ENCODE results near the gene DCBLD1. TPM values are rescaled to one million over a fixed set of nuclear protein-coding genes. Genes with fewer than 3 reads are reported as not detected.

The DCBLD1 gene
- total and polyA plus RNA-seq, 2 of the 13 experiments (the other 11 are each of a cell fraction or from before 2014, with no cell fraction given) = 23.2 to 41.5 TPM

DNA sequence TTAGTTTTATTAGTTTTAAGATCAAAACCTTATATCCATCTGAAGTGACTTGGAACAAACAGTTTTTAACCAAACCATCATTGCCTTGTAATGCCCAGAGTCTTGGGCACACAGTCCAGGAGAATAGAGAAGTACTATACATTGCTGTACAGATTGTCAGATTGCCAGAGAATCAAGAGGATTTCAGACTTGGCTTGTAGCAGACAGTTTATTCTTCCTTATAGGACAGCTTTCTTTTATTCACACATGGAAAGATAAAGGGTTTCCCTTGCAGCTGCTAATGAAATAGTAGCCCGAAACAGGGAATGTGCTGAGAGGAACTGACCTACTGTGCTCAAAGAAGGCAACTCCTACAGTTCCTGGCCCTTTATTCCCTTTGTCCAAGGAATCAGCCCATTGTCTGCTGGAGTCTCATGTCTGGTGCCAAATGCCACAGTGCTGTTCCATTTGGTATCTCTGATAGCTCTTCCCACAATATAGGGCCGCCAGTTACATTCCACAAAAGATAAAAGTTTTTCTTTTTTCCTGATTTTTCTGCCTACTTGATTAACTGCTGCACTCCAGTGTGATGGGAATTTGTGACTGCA lies 30.6 kb downstream of the DCBLD1 start:
- Histone ChIP-seq H3K4me1 (ENCODE audit: insufficient read depth, low read length) (peaks cover 74% of the 10 kb centered on the region), H3K9ac (ENCODE audit: insufficient read depth, low read depth, low read length) (no peak overlapping the region), H3K79me2 (ENCODE audit: insufficient read depth, low read length) (no peaks in the 10 kb centered on the region), H2AFZ (ENCODE audit: low read length) (no peak overlapping the region), H4K20me1 (ENCODE audit: insufficient read depth, low read length) (no peaks in the 10 kb centered on the region), H3K4me2 (ENCODE audit: low read depth, low read length) (no peak overlapping the region), H3K27me3 (ENCODE audit: control insufficient read depth in 1 of 2, insufficient read depth in 2 of 2, low read length in 2 of 2) (no peaks in the 10 kb centered on the region), H3K9me3 (ENCODE audit: low read length) (no peaks in the 10 kb centered on the region), H3K36me3 (replicated peaks in 1 of 2; ENCODE audit: control insufficient read depth in 1 of 2, insufficient read depth in 2 of 2, low read length in 2 of 2) (peaks cover 7 to 10% of the 10 kb centered on the region in 2 experiments; a peak in 4 of 5 replicates), H3K4me3 (replicated peaks in 1 of 3; ENCODE audit: insufficient read depth in 1 of 3, low read depth in 2 of 3, low read length in 3 of 3) (no peak overlapping the region), H3K27ac (ENCODE audit: extremely low read length, insufficient read depth, low read length) (no peak overlapping the region)
- ChIA-PET CTCF (ENCODE audit: low intra/inter-chr PET ratio, low total read pairs) (interaction anchor here (1.1 kb wide), 1 partner anchor 63 kb away, joined by 3 read pairs; no protein-coding TSS in a partner anchor), POLR2A (no interaction called here)
- WGBS (ENCODE audit: low lambda C conversion rate) = 64% methylated on average over 2 of the region's 2 CpGs
- no peak for DNase-seq (ENCODE audit: low spot score)
- intact Hi-C loops (cut with micrococcal nuclease; ENCODE audit: unreplicated experiment) = no loop called here
- no peak for FAIRE-seq
- no TSS peak for BruUV-seq (replicated peaks)
- TF ChIP-seq ARID2 (CRISPR knock-in tag; IDR thresholded peaks at IDR 0.05; ENCODE audit: borderline replicate concordance) (peak; percentile 56; the same call in 1 of the 2 replicates), ZNF776 (CRISPR knock-in tag; IDR thresholded peaks at IDR 0.05) (no peak)
- no peak for ATAC-seq
- in situ Hi-C loops (cut with HindIII; ENCODE audit: extremely low pct_ligation_motif_present, low pct_unique_long_range_greater_than_20kb) = no loop called here

DNA sequence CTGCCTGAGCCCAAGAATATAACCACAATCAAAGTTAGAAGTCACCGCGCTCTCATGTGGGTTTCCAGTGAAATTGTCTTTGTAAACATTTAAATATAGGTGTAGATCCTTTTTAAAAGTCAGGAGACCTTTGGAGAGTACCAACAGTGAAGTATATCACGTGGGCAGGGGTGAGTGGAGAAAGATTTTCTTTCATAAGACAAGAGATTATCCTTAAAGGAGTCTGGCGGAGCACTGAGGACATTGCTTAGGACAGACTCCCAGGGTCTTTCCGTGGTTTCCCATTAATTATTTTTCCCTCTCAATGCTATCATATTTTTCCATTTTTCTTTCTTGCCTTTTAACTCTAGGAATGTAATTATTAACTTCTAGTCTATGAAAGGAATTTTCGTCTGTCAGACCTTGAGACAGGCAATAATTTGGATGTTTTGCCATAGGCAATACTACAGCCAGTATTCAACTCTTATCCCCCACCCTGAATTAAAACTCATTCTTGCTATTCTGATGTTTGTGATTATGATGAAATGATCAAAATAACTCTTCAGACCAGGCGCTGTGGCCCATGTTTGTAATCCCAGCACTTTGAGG lies 31.4 kb downstream of the DCBLD1 start:
- TF ChIP-seq ZBTB21 (CRISPR knock-in tag; IDR thresholded peaks at IDR 0.05) (no peak), ZBTB37 (CRISPR knock-in tag; IDR thresholded peaks at IDR 0.05) (no peak), ETV6 (CRISPR knock-in tag; conservative IDR thresholded peaks at IDR 0.05) (no peak), KLF11 (CRISPR knock-in tag; IDR thresholded peaks at IDR 0.05) (no peak), ZNF569 (CRISPR knock-in tag; IDR thresholded peaks at IDR 0.05; ENCODE audit: borderline replicate concordance) (no peak)
- TF ChIP-seq, protein P1, sequence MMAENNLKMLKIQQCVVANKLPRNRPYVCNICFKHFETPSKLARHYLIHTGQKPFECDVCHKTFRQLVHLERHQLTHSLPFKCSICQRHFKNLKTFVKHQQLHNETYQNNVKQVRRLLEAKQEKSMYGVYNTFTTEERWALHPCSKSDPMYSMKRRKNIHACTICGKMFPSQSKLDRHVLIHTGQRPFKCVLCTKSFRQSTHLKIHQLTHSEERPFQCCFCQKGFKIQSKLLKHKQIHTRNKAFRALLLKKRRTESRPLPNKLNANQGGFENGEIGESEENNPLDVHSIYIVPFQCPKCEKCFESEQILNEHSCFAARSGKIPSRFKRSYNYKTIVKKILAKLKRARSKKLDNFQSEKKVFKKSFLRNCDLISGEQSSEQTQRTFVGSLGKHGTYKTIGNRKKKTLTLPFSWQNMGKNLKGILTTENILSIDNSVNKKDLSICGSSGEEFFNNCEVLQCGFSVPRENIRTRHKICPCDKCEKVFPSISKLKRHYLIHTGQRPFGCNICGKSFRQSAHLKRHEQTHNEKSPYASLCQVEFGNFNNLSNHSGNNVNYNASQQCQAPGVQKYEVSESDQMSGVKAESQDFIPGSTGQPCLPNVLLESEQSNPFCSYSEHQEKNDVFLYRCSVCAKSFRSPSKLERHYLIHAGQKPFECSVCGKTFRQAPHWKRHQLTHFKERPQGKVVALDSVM (CRISPR knock-in tag; IDR thresholded peaks at IDR 0.05) = peak; percentile 52; the same call in 1 of the 2 replicates
- H3K27ac ChIP-seq (ENCODE audit: extremely low read length, insufficient read depth, low read length) = no peak overlapping the region
- H3K36me3 ChIP-seq (replicated peaks in 1 of 2; ENCODE audit: control insufficient read depth in 1 of 2, insufficient read depth in 2 of 2, low read length in 2 of 2) = peaks cover 6 to 10% of the 10 kb centered on the region in 2 experiments; a peak in 4 of 5 replicates
- ATAC-seq (peak; percentile 45), FAIRE-seq (no peak), DNase-seq (ENCODE audit: low spot score) (no peak)
- no peaks in the 10 kb centered on the region for H3K79me2 ChIP-seq (ENCODE audit: insufficient read depth, low read length)
- BruUV-seq (replicated peaks) = no TSS peak
- H3K4me2 ChIP-seq (ENCODE audit: low read depth, low read length) = peak overlapping the region; percentile 10; the same call in 1 of the 2 replicates
- H3K9ac ChIP-seq (ENCODE audit: insufficient read depth, low read depth, low read length) = no peak overlapping the region
- no peak overlapping the region for H3K4me3 ChIP-seq (replicated peaks in 1 of 3; ENCODE audit: insufficient read depth in 1 of 3, low read depth in 2 of 3, low read length in 3 of 3)
- POLR2A ChIA-PET = no interaction called here
- peaks cover 70% of the 10 kb centered on the region for H3K4me1 ChIP-seq (ENCODE audit: insufficient read depth, low read length)
- CTCF ChIA-PET (ENCODE audit: low intra/inter-chr PET ratio, low total read pairs) = interaction anchor here (1.1 kb wide), 1 partner anchor 64 kb away, joined by 3 read pairs; no protein-coding TSS in a partner anchor
- intact Hi-C loops (cut with micrococcal nuclease; ENCODE audit: unreplicated experiment) = loop anchor here (2.0 kb wide), 2 partner anchors 31 to 33 kb away; no protein-coding TSS in a partner anchor
- H3K9me3 ChIP-seq (ENCODE audit: low read length) = no peaks in the 10 kb centered on the region
- in situ Hi-C loops (cut with HindIII; ENCODE audit: extremely low pct_ligation_motif_present, low pct_unique_long_range_greater_than_20kb) = no loop called here
- H2AFZ ChIP-seq (ENCODE audit: low read length) = no peak overlapping the region
- H4K20me1 ChIP-seq (ENCODE audit: insufficient read depth, low read length) = no peaks in the 10 kb centered on the region
- 82% methylated on average over 7 of the region's 7 CpGs for WGBS (ENCODE audit: low lambda C conversion rate)
- H3K27me3 ChIP-seq (ENCODE audit: control insufficient read depth in 1 of 2, insufficient read depth in 2 of 2, low read length in 2 of 2) = no peaks in the 10 kb centered on the region
